Measurements from ENCODE around the gene NMNAT2.

NMNAT2 gene

GRCh38 chr1:183210681-183211080 lies 207.5 kb downstream of the NMNAT2 start:
- no peak for DNase-seq (ENCODE audit: low read depth)

- no peak for DNase-seq (ENCODE audit: low read depth)
Measured at GRCh38 chr1:183209533-183210158, 208.5 kb downstream of the NMNAT2 start.

GRCh38 chr1:183206538-183207122 lies 211.6 kb downstream of the NMNAT2 start:
- DNase-seq (ENCODE audit: low read depth) = no peak

GRCh38 chr1:183205196-183205781 lies 212.9 kb downstream of the NMNAT2 start:
- DNase-seq (ENCODE audit: low read depth) = no peak

GRCh38 chr1:183203094-183203493 lies 215.1 kb downstream of the NMNAT2 start:
- DNase-seq (ENCODE audit: low read depth) = no peak

GRCh38 chr1:183200451-183200850 lies 217.7 kb downstream of the NMNAT2 start:
- no peak for DNase-seq (ENCODE audit: low read depth)

- DNase-seq (ENCODE audit: low read depth) = no peak
Measured at GRCh38 chr1:183199304-183199703, 218.9 kb downstream of the NMNAT2 start.

- no peak for DNase-seq (ENCODE audit: low read depth)
Measured at GRCh38 chr1:183198463-183198862, 219.7 kb downstream of the NMNAT2 start.

Data from stimulated activated CD8-positive, alpha-beta memory T cell treated with anti-CD3 and anti-CD28 coated beads, Interleukin-15, amount 100 ng/mL, for 1 hour (primary cell).